Lung (tissue), 12 donors: ENCODE data around the gene TEAD1. TPM values are rescaled to one million over a fixed set of nuclear protein-coding genes. Genes with fewer than 3 reads are reported as not detected.

ENCODE experiments used
- ATAC-seq: fragments of 200-7000 bp; cut with Tn5 transposase; one replicate; pipeline ENCODE4 v1.9.1; 2020; ENCODE audit warnings: moderate number of reproducible peaks; ENCODE audit not compliant: insufficient read depth, low FRiP score
- DNase-seq, 3 donors: peaks; one replicate each; pipeline ENCODE4 v3.0.0-alpha.2; 2013 to 2017
- H3K27ac ChIP-seq, 2 donors: one replicate each; pipeline ENCODE4 v1.5.1; 2013; ENCODE audit warnings: mild to moderate bottlenecking in 2 of 2, moderate library complexity in 2 of 2, control low read depth in 1 of 2, inconsistent platforms in 1 of 2, low read depth in 1 of 2, low read length in 1 of 2
- H3K27me3 ChIP-seq, 3 donors: one replicate each; pipeline ENCODE4 v1.5.1; 2013; ENCODE audit warnings: low read length in 2 of 3; ENCODE audit not compliant: control insufficient read depth in 3 of 3, insufficient read depth in 3 of 3
- H3K36me3 ChIP-seq, 4 donors: one replicate each; pipeline ENCODE4 v1.5.1; 2013; ENCODE audit warnings: low read length in 4 of 4, mild to moderate bottlenecking in 1 of 4, moderate library complexity in 1 of 4; ENCODE audit not compliant: control insufficient read depth in 4 of 4, insufficient read depth in 4 of 4
- H3K4me1 ChIP-seq, 5 donors: one replicate each; pipeline ENCODE4 v1.5.1; 2013; ENCODE audit warnings: low read length in 5 of 5, mild to moderate bottlenecking in 2 of 5, moderate library complexity in 1 of 5; ENCODE audit not compliant: control insufficient read depth in 5 of 5, insufficient read depth in 5 of 5
- H3K4me3 ChIP-seq: one replicate; pipeline ENCODE4 v1.5.1; 2013; ENCODE audit warnings: mild to moderate bottlenecking, control low read depth, moderate library complexity
- H3K9ac ChIP-seq, 2 donors: one replicate each; pipeline ENCODE4 v1.5.1; 2013; ENCODE audit warnings: low read length in 2 of 2, control low read depth in 1 of 2; ENCODE audit not compliant: insufficient read depth in 1 of 2
- H3K9me3 ChIP-seq, 4 donors: one replicate each; pipeline ENCODE4 v1.5.1; 2013; ENCODE audit warnings: low read length in 3 of 4, mild to moderate bottlenecking in 1 of 4, moderate library complexity in 1 of 4; ENCODE audit not compliant: control insufficient read depth in 4 of 4, insufficient read depth in 3 of 4
- CTCF ChIP-seq: IDR thresholded peaks from 2 replicates; pipeline ENCODE4 v1.5.1; 2012; ENCODE audit warnings: mild to moderate bottlenecking; ENCODE audit errors: control extremely low read depth, extremely low read depth
- WGBS, 2 donors: extraction: QIAGEN DNeasy Blood & Tissue Kit; methylation state at CpG; one replicate each; pipeline ENCODE4 v1.1.7; 2013; 5-methylcytosine and 5-hydroxymethylcytosine counted together
- polyA plus RNA-seq, 2 donors: library from polyadenylated mRNA; stranded (reverse); fragments of 200-250 nt; gene quantifications; one replicate each; pipeline ENCODE4 v1.2.1, GENCODE V29; 2013
- total RNA-seq, 2 donors: library from RNA; depleted of rRNA in 1 of 2; stranded (reverse); fragments of >200 nt in 1 of 2; gene quantifications; one replicate each; pipeline ENCODE4 v1.2.1, GENCODE V29; 2014 to 2021
- donor health status: control.
- donor health status: control.
- donor health status: Bipolar disorder and iron deficiency.
- donor health status: healthy.
- donor health status: DM: yes; HTN: yes; CAD: no.

Gene TEAD1
- total and polyA plus RNA-seq, 4 donors, result 7.7 to 141 (median 38.8) TPM

- Histone ChIP-seq H3K4me3 (no peak overlapping the region), H3K27ac (no peak overlapping the region), H3K36me3 (peaks cover 0 to 4% (median 0%) of the 10 kb centered on the region in 4 donors), H3K27me3 (no peaks in the 10 kb centered on the region), H3K9me3 (no peaks in the 10 kb centered on the region), H3K4me1 (peaks cover 0 to 4% (median 0%) of the 10 kb centered on the region in 5 donors), H3K9ac (no peak overlapping the region)
- 88 to 91% methylated on average over 6 of the region's 6 CpGs for WGBS, 2 donors
- ATAC-seq (no peak), DNase-seq (no peak)
- no peak for TF ChIP-seq CTCF
These were observed 2.9 kb upstream of the TEAD1 start for GRCh38 chr11:12671370-12671769.

GRCh38 chr11:12673601-12673923, 659 bp upstream of the TEAD1 start:
- Histone ChIP-seq H3K4me3 (peak overlapping the region; percentile 76), H3K4me1 (peaks cover 0 to 18% (median 7%) of the 10 kb centered on the region in 5 donors), H3K9me3 (no peaks in the 10 kb centered on the region), H3K9ac (peak overlapping the region; percentile 71 to 99), H3K27me3 (no peaks in the 10 kb centered on the region), H3K36me3 (peaks cover 0 to 4% (median 0%) of the 10 kb centered on the region in 4 donors), H3K27ac (peak overlapping the region; percentile 95 to 97)
- DNase-seq (no peak), ATAC-seq (no peak)
- no peak for TF ChIP-seq CTCF
- 3 to 8% methylated on average over 12 of the region's 12 CpGs for WGBS, 2 donors

- DNase-seq, result peak in 1 of 3 donors; percentile 51
- H3K27me3 ChIP-seq, result no peaks in the 10 kb centered on the region
- H3K27ac ChIP-seq, result peak overlapping the region; percentile 93 to 95
- no peak for TF ChIP-seq CTCF
- ATAC-seq, result no peak
- no peaks in the 10 kb centered on the region for H3K9me3 ChIP-seq
- no peak overlapping the region for H3K9ac ChIP-seq
- peaks cover 0 to 28% (median 12%) of the 10 kb centered on the region in 5 donors for H3K4me1 ChIP-seq
- peak overlapping the region; percentile 76 for H3K4me3 ChIP-seq
- WGBS, 2 donors, result 1 to 2% methylated on average over 24 to 46 of the region's 46 CpGs
- H3K36me3 ChIP-seq, result peaks cover 0 to 4% (median 0%) of the 10 kb centered on the region in 4 donors
These were observed 332 bp downstream of the TEAD1 start for GRCh38 chr11:12674571-12674935.
